ENCODE data around the gene USP36. TPM values are rescaled to one million over a fixed set of nuclear protein-coding genes. Genes with fewer than 3 reads are reported as not detected.
A peak's percentile ranks its signal among the peaks of the same experiment; 100 is the strongest.

The USP36 gene
- total RNA-seq, 1 experiment from 2014 or later = 74.0 TPM

DNA sequence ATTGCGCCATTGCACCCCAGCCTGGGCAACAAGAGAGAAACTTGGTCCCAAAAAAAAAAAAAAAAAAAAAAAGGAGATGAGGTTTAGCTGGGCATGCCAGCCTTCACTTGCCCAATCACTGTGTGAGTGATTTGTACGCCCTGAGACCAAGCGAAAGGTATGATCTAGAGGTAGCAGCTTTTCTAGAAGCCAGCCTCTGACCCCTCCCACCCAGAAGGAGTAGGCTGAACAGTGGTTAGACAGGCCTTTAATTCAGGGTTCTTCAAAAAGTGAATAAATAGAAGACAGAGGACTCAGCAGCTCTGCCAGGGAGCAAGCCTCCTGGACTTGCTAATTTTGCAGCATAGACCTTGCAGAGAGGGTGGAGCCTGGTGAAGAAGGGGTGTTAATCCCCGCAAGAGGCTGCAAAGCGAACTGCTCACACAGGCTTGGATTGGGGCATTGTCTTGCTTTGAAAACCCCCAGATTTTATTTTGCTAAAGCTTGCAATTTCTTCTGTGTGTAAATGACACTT, 51.4 kb downstream of the USP36 start:
- H3K4me1 Mint-ChIP-seq = peaks cover 14% of the 10 kb centered on the region
- no peak overlapping the region for H3K4me3 Mint-ChIP-seq
- DNase-seq (ENCODE audit: low spot score) (no peak), ATAC-seq (no peak)
- H3K27ac Mint-ChIP-seq = peak overlapping the region; percentile 74; the same call in 1 of the 2 replicates
- POLR2A ChIA-PET = interaction anchor here (0.6 kb wide), 1 partner anchor 66 kb away, joined by 4 read pairs; no protein-coding TSS in a partner anchor
- no peaks in the 10 kb centered on the region for H3K9me3 Mint-ChIP-seq
- peaks cover 24% of the 10 kb centered on the region for H3K36me3 Mint-ChIP-seq
- TF ChIP-seq ZNF423 (CRISPR knock-in tag; IDR thresholded peaks at IDR 0.05) (no peak), ZNF232 (CRISPR knock-in tag; IDR thresholded peaks at IDR 0.05) (no peak), ZNF263 (CRISPR knock-in tag; IDR thresholded peaks at IDR 0.05; ENCODE audit: low read depth) (no peak), ZNF121 (CRISPR knock-in tag; IDR thresholded peaks at IDR 0.05) (no peak), ZNF671 (CRISPR knock-in tag; IDR thresholded peaks at IDR 0.05) (no peak)
- TF ChIP-seq, protein P1, sequence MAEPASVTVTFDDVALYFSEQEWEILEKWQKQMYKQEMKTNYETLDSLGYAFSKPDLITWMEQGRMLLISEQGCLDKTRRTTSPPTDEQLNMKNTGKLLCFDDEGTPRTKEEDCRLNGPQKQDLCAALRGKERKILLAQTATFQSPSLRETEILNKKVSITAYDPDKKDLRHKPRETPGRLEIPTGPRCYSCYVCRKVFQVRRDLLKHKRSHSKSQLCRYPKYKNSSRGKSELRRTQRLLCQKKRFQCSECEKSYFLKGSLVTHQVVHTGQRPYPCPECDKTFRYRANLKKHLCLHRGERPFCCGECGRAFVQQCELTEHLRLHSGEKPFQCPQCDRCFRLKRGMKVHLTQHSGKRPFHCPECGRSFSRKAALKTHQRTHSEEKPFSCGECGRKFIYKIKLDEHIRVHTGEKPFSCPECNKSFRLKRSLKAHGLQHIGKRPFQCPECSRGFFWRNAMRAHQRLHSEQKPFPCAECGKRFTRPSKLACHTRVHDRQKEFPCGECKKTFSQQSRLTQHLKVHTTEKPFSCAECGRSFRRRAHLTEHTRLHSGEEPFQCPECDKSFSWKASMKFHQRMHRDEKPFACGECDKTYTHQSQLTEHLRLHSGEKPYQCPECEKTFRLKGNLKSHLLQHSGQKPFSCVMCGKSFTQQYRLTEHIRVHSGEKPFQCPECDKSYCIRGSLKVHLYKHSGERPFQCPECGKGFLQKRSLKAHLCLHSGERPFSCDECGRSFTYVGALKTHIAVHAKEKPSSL (CRISPR knock-in tag; conservative IDR thresholded peaks at IDR 0.05) = no peak
- TF ChIP-seq, protein P2, sequence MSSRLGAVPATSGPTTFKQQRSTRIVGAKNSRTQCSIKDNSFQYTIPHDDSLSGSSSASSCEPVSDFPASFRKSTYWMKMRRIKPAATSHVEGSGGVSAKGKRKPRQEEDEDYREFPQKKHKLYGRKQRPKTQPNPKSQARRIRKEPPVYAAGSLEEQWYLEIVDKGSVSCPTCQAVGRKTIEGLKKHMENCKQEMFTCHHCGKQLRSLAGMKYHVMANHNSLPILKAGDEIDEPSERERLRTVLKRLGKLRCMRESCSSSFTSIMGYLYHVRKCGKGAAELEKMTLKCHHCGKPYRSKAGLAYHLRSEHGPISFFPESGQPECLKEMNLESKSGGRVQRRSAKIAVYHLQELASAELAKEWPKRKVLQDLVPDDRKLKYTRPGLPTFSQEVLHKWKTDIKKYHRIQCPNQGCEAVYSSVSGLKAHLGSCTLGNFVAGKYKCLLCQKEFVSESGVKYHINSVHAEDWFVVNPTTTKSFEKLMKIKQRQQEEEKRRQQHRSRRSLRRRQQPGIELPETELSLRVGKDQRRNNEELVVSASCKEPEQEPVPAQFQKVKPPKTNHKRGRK (CRISPR knock-in tag; IDR thresholded peaks at IDR 0.05; ENCODE audit: borderline replicate concordance) = no peak
- TF ChIP-seq, protein P3, sequence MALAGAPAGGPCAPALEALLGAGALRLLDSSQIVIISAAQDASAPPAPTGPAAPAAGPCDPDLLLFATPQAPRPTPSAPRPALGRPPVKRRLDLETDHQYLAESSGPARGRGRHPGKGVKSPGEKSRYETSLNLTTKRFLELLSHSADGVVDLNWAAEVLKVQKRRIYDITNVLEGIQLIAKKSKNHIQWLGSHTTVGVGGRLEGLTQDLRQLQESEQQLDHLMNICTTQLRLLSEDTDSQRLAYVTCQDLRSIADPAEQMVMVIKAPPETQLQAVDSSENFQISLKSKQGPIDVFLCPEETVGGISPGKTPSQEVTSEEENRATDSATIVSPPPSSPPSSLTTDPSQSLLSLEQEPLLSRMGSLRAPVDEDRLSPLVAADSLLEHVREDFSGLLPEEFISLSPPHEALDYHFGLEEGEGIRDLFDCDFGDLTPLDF (CRISPR knock-in tag; IDR thresholded peaks at IDR 0.05) = no peak
- TF ChIP-seq, protein P4, sequence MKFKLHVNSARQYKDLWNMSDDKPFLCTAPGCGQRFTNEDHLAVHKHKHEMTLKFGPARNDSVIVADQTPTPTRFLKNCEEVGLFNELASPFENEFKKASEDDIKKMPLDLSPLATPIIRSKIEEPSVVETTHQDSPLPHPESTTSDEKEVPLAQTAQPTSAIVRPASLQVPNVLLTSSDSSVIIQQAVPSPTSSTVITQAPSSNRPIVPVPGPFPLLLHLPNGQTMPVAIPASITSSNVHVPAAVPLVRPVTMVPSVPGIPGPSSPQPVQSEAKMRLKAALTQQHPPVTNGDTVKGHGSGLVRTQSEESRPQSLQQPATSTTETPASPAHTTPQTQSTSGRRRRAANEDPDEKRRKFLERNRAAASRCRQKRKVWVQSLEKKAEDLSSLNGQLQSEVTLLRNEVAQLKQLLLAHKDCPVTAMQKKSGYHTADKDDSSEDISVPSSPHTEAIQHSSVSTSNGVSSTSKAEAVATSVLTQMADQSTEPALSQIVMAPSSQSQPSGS (CRISPR knock-in tag; IDR thresholded peaks at IDR 0.05; ENCODE audit: borderline replicate concordance, low read depth) = no peak
- TF ChIP-seq, protein P5, sequence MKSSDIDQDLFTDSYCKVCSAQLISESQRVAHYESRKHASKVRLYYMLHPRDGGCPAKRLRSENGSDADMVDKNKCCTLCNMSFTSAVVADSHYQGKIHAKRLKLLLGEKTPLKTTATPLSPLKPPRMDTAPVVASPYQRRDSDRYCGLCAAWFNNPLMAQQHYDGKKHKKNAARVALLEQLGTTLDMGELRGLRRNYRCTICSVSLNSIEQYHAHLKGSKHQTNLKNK (CRISPR knock-in tag; IDR thresholded peaks at IDR 0.05) = no peak
- CTCF ChIA-PET = interaction anchor here (0.6 to 1.1 kb wide), 2 partner anchors 10 to 47 kb away, joined by 3 to 6 read pairs; no protein-coding TSS in a partner anchor
- no peaks in the 10 kb centered on the region for H3K27me3 Mint-ChIP-seq (ENCODE audit: low read depth)

DNA sequence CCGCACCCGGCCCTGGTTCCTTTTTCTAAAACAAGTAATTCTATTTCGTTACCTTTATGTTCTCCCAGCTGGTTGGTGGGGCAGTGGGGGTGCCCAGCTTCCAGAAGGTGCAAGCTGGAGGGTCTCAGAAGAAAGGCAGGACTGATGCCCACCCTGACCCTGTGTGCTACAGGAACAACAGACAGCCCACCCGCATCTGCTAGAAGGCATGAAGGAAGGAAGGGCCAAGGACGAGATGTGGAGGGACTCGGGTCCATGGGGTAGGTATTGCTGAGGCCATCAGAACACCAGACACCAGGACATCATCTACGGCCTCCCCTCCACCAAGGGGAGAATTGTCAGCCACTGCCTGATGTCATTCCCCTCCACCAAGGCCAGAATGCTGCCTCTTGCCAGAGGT, 52.2 kb downstream of the USP36 start:
- Mint-ChIP-seq H3K4me1 (peaks cover 14% of the 10 kb centered on the region), H3K27me3 (ENCODE audit: low read depth) (no peaks in the 10 kb centered on the region), H3K4me3 (no peak overlapping the region), H3K9me3 (no peaks in the 10 kb centered on the region), H3K36me3 (peaks cover 17% of the 10 kb centered on the region), H3K27ac (no peak overlapping the region)
- ATAC-seq = no peak
- no peak for DNase-seq (ENCODE audit: low spot score)
- CTCF ChIA-PET = interaction anchor here (1.1 kb wide), 1 partner anchor 11 kb away, joined by 3 read pairs; no protein-coding TSS in a partner anchor
- POLR2A ChIA-PET = no interaction called here
- TF ChIP-seq, protein P5 (CRISPR knock-in tag; IDR thresholded peaks at IDR 0.05) = no peak
- TF ChIP-seq KAT7 (CRISPR knock-in tag; IDR thresholded peaks at IDR 0.05; ENCODE audit: borderline replicate concordance) = no peak
- TF ChIP-seq, protein P6, sequence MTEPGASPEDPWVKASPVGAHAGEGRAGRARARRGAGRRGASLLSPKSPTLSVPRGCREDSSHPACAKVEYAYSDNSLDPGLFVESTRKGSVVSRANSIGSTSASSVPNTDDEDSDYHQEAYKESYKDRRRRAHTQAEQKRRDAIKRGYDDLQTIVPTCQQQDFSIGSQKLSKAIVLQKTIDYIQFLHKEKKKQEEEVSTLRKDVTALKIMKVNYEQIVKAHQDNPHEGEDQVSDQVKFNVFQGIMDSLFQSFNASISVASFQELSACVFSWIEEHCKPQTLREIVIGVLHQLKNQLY (CRISPR knock-in tag; IDR thresholded peaks at IDR 0.05) = no peak
- TF ChIP-seq, protein P7, sequence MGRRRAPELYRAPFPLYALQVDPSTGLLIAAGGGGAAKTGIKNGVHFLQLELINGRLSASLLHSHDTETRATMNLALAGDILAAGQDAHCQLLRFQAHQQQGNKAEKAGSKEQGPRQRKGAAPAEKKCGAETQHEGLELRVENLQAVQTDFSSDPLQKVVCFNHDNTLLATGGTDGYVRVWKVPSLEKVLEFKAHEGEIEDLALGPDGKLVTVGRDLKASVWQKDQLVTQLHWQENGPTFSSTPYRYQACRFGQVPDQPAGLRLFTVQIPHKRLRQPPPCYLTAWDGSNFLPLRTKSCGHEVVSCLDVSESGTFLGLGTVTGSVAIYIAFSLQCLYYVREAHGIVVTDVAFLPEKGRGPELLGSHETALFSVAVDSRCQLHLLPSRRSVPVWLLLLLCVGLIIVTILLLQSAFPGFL (CRISPR knock-in tag; IDR thresholded peaks at IDR 0.05; ENCODE audit: borderline replicate concordance) = no peak
- no peak for TF ChIP-seq ZNF138 (CRISPR knock-in tag; conservative IDR thresholded peaks at IDR 0.05)
- TF ChIP-seq TCF7 (CRISPR knock-in tag; IDR thresholded peaks at IDR 0.05; ENCODE audit: low read depth) = no peak
- TF ChIP-seq, protein P8, sequence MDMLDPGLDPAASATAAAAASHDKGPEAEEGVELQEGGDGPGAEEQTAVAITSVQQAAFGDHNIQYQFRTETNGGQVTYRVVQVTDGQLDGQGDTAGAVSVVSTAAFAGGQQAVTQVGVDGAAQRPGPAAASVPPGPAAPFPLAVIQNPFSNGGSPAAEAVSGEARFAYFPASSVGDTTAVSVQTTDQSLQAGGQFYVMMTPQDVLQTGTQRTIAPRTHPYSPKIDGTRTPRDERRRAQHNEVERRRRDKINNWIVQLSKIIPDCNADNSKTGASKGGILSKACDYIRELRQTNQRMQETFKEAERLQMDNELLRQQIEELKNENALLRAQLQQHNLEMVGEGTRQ (CRISPR knock-in tag; IDR thresholded peaks at IDR 0.05) = no peak
- TF ChIP-seq CBFB (CRISPR knock-in tag; IDR thresholded peaks at IDR 0.05; ENCODE audit: low read depth) = no peak
- TF ChIP-seq, protein P2 (CRISPR knock-in tag; IDR thresholded peaks at IDR 0.05; ENCODE audit: borderline replicate concordance) = no peak
- TF ChIP-seq ZNF232 (CRISPR knock-in tag; IDR thresholded peaks at IDR 0.05) = no peak
- no peak for TF ChIP-seq CREM (CRISPR knock-in tag; IDR thresholded peaks at IDR 0.05)
